Astrocyte (in vitro differentiated cells and primary cell): ENCODE results near the gene UGT1A8. TPM values are rescaled to one million over a fixed set of nuclear protein-coding genes. Genes with fewer than 3 reads are reported as not detected.

ENCODE experiments used
- DNase-seq: peaks from one replicate; pipeline ENCODE4 v3.0.0-alpha.2; 2010; ENCODE audit warnings: low read depth
- FAIRE-seq: peaks from 2 replicates; lab custom pipeline; 2011; peaks lifted over from hg19 to GRCh38; lab: Jason Lieb, UNC
- H2AFZ ChIP-seq: 2 replicates; pipeline ENCODE4 v1.6.0; 2012; ENCODE audit warnings: low read depth, low read length, inconsistent platforms
- H3K27ac ChIP-seq: 2 replicates; pipeline ENCODE4 v1.5.1; 2011; ENCODE audit warnings: low read depth, low read length, inconsistent platforms
- H3K27me3 ChIP-seq: 2 replicates; pipeline ENCODE4 v1.6.0; 2011; ENCODE audit warnings: low read length, inconsistent platforms; ENCODE audit not compliant: insufficient read depth
- H3K36me3 ChIP-seq: 2 replicates; pipeline ENCODE4 v1.5.1; 2011; ENCODE audit warnings: low read length, inconsistent platforms; ENCODE audit not compliant: insufficient read depth
- H3K4me1 ChIP-seq: 2 replicates; pipeline ENCODE4 v1.5.1; 2011; ENCODE audit warnings: low read length, inconsistent platforms; ENCODE audit not compliant: insufficient read depth
- H3K4me2 ChIP-seq: 2 replicates; pipeline ENCODE4 v1.6.0; 2012; ENCODE audit warnings: low read length, inconsistent platforms
- H3K4me3 ChIP-seq: 2 replicates; pipeline ENCODE4 v1.5.1; 2011; ENCODE audit warnings: low read depth, mild to moderate bottlenecking, low read length, inconsistent platforms; ENCODE audit not compliant: insufficient read depth
- H3K79me2 ChIP-seq: 2 replicates; pipeline ENCODE4 v1.6.0; 2012; ENCODE audit warnings: mild to moderate bottlenecking, low read length, inconsistent platforms; ENCODE audit not compliant: insufficient read depth
- H3K9ac ChIP-seq: 2 replicates; pipeline ENCODE4 v1.6.0; 2012; ENCODE audit warnings: mild to moderate bottlenecking, low read length, inconsistent platforms
- H3K9me3 ChIP-seq: 2 replicates; pipeline ENCODE4 v1.5.1; 2012; ENCODE audit warnings: low read depth, mild to moderate bottlenecking, low read length, inconsistent platforms; ENCODE audit not compliant: insufficient read depth
- H4K20me1 ChIP-seq: 2 replicates; pipeline ENCODE4 v1.6.0; 2012; ENCODE audit warnings: low read length, inconsistent platforms; ENCODE audit not compliant: insufficient read depth
- H3K27ac Mint-ChIP-seq: one replicate; pipeline ENCODE4 v1.8.0; 2021; ENCODE audit warnings: mild to moderate bottlenecking, mixed read lengths; ENCODE audit not compliant: unreplicated experiment
- H3K27me3 Mint-ChIP-seq: one replicate; pipeline ENCODE4 v1.8.0; 2021; ENCODE audit warnings: low read depth, mixed read lengths; ENCODE audit not compliant: unreplicated experiment
- H3K36me3 Mint-ChIP-seq: one replicate; pipeline ENCODE4 v1.8.0; 2021; ENCODE audit warnings: low read depth, mixed read lengths; ENCODE audit not compliant: unreplicated experiment
- H3K4me1 Mint-ChIP-seq: one replicate; pipeline ENCODE4 v1.8.0; 2021; ENCODE audit warnings: low read depth, mixed read lengths; ENCODE audit not compliant: unreplicated experiment
- H3K4me3 Mint-ChIP-seq: one replicate; pipeline ENCODE4 v1.8.0; 2021; ENCODE audit warnings: mild to moderate bottlenecking, moderate library complexity, mixed read lengths; ENCODE audit not compliant: unreplicated experiment
- H3K9me3 Mint-ChIP-seq: one replicate; pipeline ENCODE4 v1.8.0; 2021; ENCODE audit warnings: mild to moderate bottlenecking, mixed read lengths; ENCODE audit not compliant: unreplicated experiment
- EZH2 ChIP-seq: IDR thresholded peaks from 2 replicates; pipeline ENCODE4 v1.6.1; 2012; ENCODE audit warnings: mild to moderate bottlenecking, low read length, inconsistent platforms; ENCODE audit not compliant: insufficient read depth
- total RNA-seq: library from RNA; stranded (reverse); gene quantifications from 2 replicates; pipeline ENCODE4 v1.2.1, GENCODE V29; 2021
- TF ChIP-seq, protein P1 (sequence below): IDR thresholded peaks from 2 replicates; pipeline ENCODE4 v1.5.1; 2011; ENCODE audit warnings: low read depth, mild to moderate bottlenecking, inconsistent platforms, low read length, moderate library complexity; ENCODE audit not compliant: insufficient read depth

Gene UGT1A8
- total RNA-seq, 1 donor from 2014 or later, result not detected

DNA sequence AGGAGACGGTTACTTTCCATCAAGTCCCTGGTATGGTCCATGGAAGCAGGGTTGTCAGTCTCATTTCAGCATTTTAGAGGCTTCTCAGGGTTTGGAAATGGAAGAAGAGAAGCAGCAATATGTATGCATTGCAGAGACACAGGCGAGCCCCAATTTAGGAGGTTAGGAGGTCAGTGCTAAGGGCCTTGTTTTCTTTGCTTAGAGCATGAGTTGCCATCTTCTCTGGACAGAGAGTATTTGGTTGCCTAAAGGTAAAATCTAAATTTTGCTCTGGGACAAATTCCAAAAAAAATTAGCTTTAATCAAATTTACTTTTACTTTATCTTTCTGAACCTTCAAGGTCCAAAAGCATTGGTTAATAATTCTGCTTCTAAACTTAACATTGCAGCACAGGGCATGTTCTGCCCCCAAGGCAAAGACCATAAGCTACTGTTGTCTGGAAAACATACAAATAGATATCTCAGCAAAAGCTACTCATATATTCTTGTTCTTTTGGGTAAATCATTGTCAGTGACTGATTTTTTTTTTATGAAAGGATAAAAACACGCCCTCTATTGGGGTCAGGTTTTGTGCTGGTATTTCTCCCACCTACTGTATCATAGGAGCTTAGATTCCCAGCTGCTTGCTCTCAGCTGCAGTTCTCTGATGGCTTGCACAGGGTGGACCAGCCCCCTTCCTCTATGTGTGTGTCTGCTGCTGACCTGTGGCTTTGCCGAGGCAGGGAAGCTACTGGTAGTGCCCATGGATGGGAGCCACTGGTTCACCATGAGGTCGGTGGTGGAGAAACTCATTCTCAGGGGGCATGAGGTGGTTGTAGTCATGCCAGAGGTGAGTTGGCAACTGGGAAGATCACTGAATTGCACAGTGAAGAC lies 54.1 kb downstream of the UGT1A8 start, which contains the start of gene UGT1A9:
Gene UGT1A9 (plus strand): TSS at position 609 of the 872 bp plus-strand sequence. CDS start 37 bp downstream, at position 646.
- Mint-ChIP-seq H3K27ac (no peak within 1 kb of the TSS), H3K27me3 (peaks cover 15% of the 10 kb centered on the region), H3K36me3 (peaks cover 2% of the 10 kb centered on the region), H3K9me3 (peaks cover 2% of the 10 kb centered on the region), H3K4me3 (no peak within 1 kb of the TSS), H3K4me1 (no peaks in the 10 kb centered on the region)
- no peak within 1 kb of the TSS for H2AFZ ChIP-seq
- no peak for TF ChIP-seq EZH2
- TF ChIP-seq, protein P1, sequence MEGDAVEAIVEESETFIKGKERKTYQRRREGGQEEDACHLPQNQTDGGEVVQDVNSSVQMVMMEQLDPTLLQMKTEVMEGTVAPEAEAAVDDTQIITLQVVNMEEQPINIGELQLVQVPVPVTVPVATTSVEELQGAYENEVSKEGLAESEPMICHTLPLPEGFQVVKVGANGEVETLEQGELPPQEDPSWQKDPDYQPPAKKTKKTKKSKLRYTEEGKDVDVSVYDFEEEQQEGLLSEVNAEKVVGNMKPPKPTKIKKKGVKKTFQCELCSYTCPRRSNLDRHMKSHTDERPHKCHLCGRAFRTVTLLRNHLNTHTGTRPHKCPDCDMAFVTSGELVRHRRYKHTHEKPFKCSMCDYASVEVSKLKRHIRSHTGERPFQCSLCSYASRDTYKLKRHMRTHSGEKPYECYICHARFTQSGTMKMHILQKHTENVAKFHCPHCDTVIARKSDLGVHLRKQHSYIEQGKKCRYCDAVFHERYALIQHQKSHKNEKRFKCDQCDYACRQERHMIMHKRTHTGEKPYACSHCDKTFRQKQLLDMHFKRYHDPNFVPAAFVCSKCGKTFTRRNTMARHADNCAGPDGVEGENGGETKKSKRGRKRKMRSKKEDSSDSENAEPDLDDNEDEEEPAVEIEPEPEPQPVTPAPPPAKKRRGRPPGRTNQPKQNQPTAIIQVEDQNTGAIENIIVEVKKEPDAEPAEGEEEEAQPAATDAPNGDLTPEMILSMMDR, result no peak
- peaks cover 3% of the 10 kb centered on the region for H3K4me1 ChIP-seq
- no peaks in the 10 kb centered on the region for H3K79me2 ChIP-seq
- no peaks in the 10 kb centered on the region for H3K9me3 ChIP-seq
- H3K27me3 ChIP-seq, result no peaks in the 10 kb centered on the region
- no peaks in the 10 kb centered on the region for H3K36me3 ChIP-seq
- H3K4me3 ChIP-seq, result no peak within 1 kb of the TSS
- H4K20me1 ChIP-seq, result no peaks in the 10 kb centered on the region
- no peak for FAIRE-seq
- DNase-seq, result no peak
- H3K4me2 ChIP-seq, result no peak within 1 kb of the TSS
- no peak within 1 kb of the TSS for H3K9ac ChIP-seq
- H3K27ac ChIP-seq, result no peak within 1 kb of the TSS

DNA sequence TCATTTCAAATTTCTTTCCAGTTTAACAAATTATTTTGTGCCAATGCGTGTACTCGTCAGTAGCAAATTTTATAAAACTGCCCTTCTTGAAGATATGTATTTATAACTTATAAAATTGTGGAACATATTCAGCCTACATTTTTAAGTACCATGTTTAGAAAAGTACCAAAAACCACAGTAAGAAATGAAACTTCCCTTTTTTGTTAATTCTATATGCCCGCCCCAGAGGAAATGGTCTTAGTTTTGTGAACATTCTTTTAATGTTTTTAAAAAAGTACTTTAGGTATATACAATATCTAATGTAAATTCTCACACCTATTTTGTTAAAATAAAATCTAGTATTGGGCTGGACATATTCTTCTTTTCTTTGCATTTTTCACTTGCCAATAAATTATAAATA lies 55.5 kb downstream of the UGT1A8 start:
- no peaks in the 10 kb centered on the region for H3K27me3 ChIP-seq
- FAIRE-seq (no peak), DNase-seq (no peak)
- no peaks in the 10 kb centered on the region for H3K79me2 ChIP-seq
- Mint-ChIP-seq H3K4me3 (no peak overlapping the region), H3K27me3 (peaks cover 17% of the 10 kb centered on the region), H3K36me3 (peaks cover 2% of the 10 kb centered on the region), H3K4me1 (no peaks in the 10 kb centered on the region), H3K27ac (no peak overlapping the region), H3K9me3 (peaks cover 2% of the 10 kb centered on the region)
- H2AFZ ChIP-seq, result no peak overlapping the region
- H3K9ac ChIP-seq, result no peak overlapping the region
- no peak for TF ChIP-seq EZH2
- TF ChIP-seq, protein P1, result no peak
- peaks cover 4% of the 10 kb centered on the region for H3K4me1 ChIP-seq
- H3K4me3 ChIP-seq, result no peak overlapping the region
- H3K4me2 ChIP-seq, result no peak overlapping the region
- no peaks in the 10 kb centered on the region for H3K36me3 ChIP-seq
- no peaks in the 10 kb centered on the region for H3K9me3 ChIP-seq
- no peak overlapping the region for H3K27ac ChIP-seq
- no peaks in the 10 kb centered on the region for H4K20me1 ChIP-seq

DNA sequence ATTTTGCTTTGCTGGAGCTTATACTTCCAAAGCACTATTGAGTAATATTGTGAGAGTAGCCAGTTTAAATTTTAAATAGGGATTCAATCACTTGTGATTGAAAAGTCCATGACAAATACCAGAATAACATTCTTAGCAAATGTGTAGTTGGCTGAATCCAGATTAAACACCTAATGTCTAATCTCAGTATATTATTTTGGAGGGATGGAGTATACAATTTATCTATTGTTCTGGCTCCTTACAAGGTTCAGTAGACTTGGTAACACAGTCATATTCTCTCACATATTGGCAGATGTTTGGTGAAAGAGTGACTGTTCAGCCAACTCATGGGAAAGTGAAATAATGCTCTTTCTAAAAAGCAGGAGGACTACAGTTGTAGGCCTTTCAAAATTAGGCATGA lies 56.5 kb downstream of the UGT1A8 start:
- Histone ChIP-seq H2AFZ (no peak overlapping the region), H3K36me3 (no peaks in the 10 kb centered on the region), H3K27me3 (no peaks in the 10 kb centered on the region), H3K9ac (no peak overlapping the region), H4K20me1 (no peaks in the 10 kb centered on the region), H3K4me1 (peaks cover 4% of the 10 kb centered on the region), H3K9me3 (no peaks in the 10 kb centered on the region), H3K79me2 (no peaks in the 10 kb centered on the region), H3K4me3 (no peak overlapping the region), H3K27ac (no peak overlapping the region), H3K4me2 (no peak overlapping the region)
- Mint-ChIP-seq H3K4me3 (no peak overlapping the region), H3K27ac (no peak overlapping the region), H3K27me3 (peaks cover 17% of the 10 kb centered on the region), H3K4me1 (no peaks in the 10 kb centered on the region), H3K9me3 (peaks cover 2% of the 10 kb centered on the region), H3K36me3 (peaks cover 2% of the 10 kb centered on the region)
- FAIRE-seq (no peak), DNase-seq (no peak)
- TF ChIP-seq, protein P1, result no peak
- TF ChIP-seq EZH2, result no peak
